Colonic mucosa (tissue), 4 donors: ENCODE data around the gene PHF21B. TPM values are rescaled to one million over a fixed set of nuclear protein-coding genes. Genes with fewer than 3 reads are reported as not detected.

Source experiments
- DNase-seq: peaks from one replicate; pipeline ENCODE4 v3.0.0-alpha.2; 2020
- H3K27ac ChIP-seq: fragments of 200-600 bp; one replicate; pipeline ENCODE4 v1.8.0; 2021
- H3K27me3 ChIP-seq: fragments of 200-600 bp; one replicate; pipeline ENCODE4 v1.8.0; 2021
- H3K36me3 ChIP-seq: fragments of 200-600 bp; one replicate; pipeline ENCODE4 v1.8.0; 2021
- H3K4me1 ChIP-seq: fragments of 200-600 bp; one replicate; pipeline ENCODE4 v1.8.0; 2021; ENCODE audit warnings: mild to moderate bottlenecking
- H3K4me3 ChIP-seq: fragments of 200-600 bp; one replicate; pipeline ENCODE4 v1.8.0; 2021
- H3K9ac ChIP-seq, 2 donors: one replicate each; pipeline ENCODE4 v1.7.0; 2013; ENCODE audit warnings: control low read depth in 2 of 2, low read depth in 2 of 2, low read length in 2 of 2
- H3K9me3 ChIP-seq: fragments of 200-600 bp; one replicate; pipeline ENCODE4 v1.8.0; 2021
- CTCF ChIP-seq: fragments of 200-600 bp; IDR thresholded peaks from one replicate; pipeline ENCODE4 v1.8.0; 2022; ENCODE audit warnings: antibody characterized with exemption, mild to moderate bottlenecking
- intact Hi-C: fragments of 100-400 bp; cut with DNase I; formaldehyde crosslinking; loops from one replicate; pipeline ENCODE4 v1.14.1; 2022
- total RNA-seq, 2 donors: library from RNA; stranded (reverse); fragmentation: NEBNext Ultra II Directional in 1 of 2; extraction: Animal tissue kit (Norgen Biotek cat#: 25700) in 1 of 2; gene quantifications; one replicate each; pipeline ENCODE4 v1.2.1, GENCODE V29; 2021
- donor health status: healthy.
- donor health status: DM: no; HTN: no; CAD: no.
- donor health status: DM: no; HTN: no; CAD: no.

Gene PHF21B
- total RNA-seq, 2 donors from 2014 or later: not detected

- H3K27ac ChIP-seq: no peak overlapping the region
- H3K4me1 ChIP-seq: no peaks in the 10 kb centered on the region
- DNase-seq: no peak
- H3K27me3 ChIP-seq: no peaks in the 10 kb centered on the region
- no peak overlapping the region for H3K9ac ChIP-seq
- no peak for TF ChIP-seq CTCF
- no peak overlapping the region for H3K4me3 ChIP-seq
- H3K9me3 ChIP-seq: no peaks in the 10 kb centered on the region
- H3K36me3 ChIP-seq: no peaks in the 10 kb centered on the region
- intact Hi-C loops: no loop called here
These were observed 69.7 kb downstream of the PHF21B start for GRCh38 chr22:44940130-44940529.

- no peak for TF ChIP-seq CTCF
These were observed 70.4 kb downstream of the PHF21B start for GRCh38 chr22:44939451-44939850.

GRCh38 chr22:44938886-44939285 is 70.9 kb downstream of the PHF21B start:
- H3K27me3 ChIP-seq: no peaks in the 10 kb centered on the region
- H3K4me3 ChIP-seq: no peak overlapping the region
- no peaks in the 10 kb centered on the region for H3K9me3 ChIP-seq
- H3K4me1 ChIP-seq: no peaks in the 10 kb centered on the region
- TF ChIP-seq CTCF: no peak
- no peak overlapping the region for H3K9ac ChIP-seq
- H3K36me3 ChIP-seq: no peaks in the 10 kb centered on the region
- intact Hi-C loops: no loop called here
- DNase-seq: no peak
- no peak overlapping the region for H3K27ac ChIP-seq

More at GRCh38 chr22:44939451-44939850, 70.4 kb downstream of the PHF21B start:
- no peak overlapping the region for H3K9ac ChIP-seq
- no peak overlapping the region for H3K4me3 ChIP-seq
- intact Hi-C loops: no loop called here
- no peak overlapping the region for H3K27ac ChIP-seq
- H3K36me3 ChIP-seq: no peaks in the 10 kb centered on the region
- H3K27me3 ChIP-seq: no peaks in the 10 kb centered on the region
- DNase-seq: no peak
- no peaks in the 10 kb centered on the region for H3K4me1 ChIP-seq
- no peaks in the 10 kb centered on the region for H3K9me3 ChIP-seq

- Histone ChIP-seq H3K9ac (no peak overlapping the region), H3K9me3 (no peaks in the 10 kb centered on the region), H3K27me3 (no peaks in the 10 kb centered on the region), H3K4me1 (no peaks in the 10 kb centered on the region), H3K36me3 (no peaks in the 10 kb centered on the region), H3K27ac (no peak overlapping the region), H3K4me3 (no peak overlapping the region)
- no peak for DNase-seq
- intact Hi-C loops: no loop called here
- no peak for TF ChIP-seq CTCF
These were observed 72.6 kb downstream of the PHF21B start for GRCh38 chr22:44937216-44937615.

- Histone ChIP-seq H3K4me1 (no peaks in the 10 kb centered on the region), H3K27ac (no peak overlapping the region), H3K27me3 (no peaks in the 10 kb centered on the region), H3K36me3 (no peaks in the 10 kb centered on the region), H3K9ac (no peak overlapping the region), H3K9me3 (no peaks in the 10 kb centered on the region), H3K4me3 (no peak overlapping the region)
- intact Hi-C loops: no loop called here
- DNase-seq: no peak
- TF ChIP-seq CTCF: no peak
These were observed 73.6 kb downstream of the PHF21B start for GRCh38 chr22:44936201-44936600.

- Histone ChIP-seq H3K27ac (no peak overlapping the region), H3K4me3 (no peak overlapping the region), H3K36me3 (no peaks in the 10 kb centered on the region), H3K9ac (no peak overlapping the region), H3K9me3 (no peaks in the 10 kb centered on the region), H3K27me3 (no peaks in the 10 kb centered on the region), H3K4me1 (no peaks in the 10 kb centered on the region)
- intact Hi-C loops: no loop called here
- TF ChIP-seq CTCF: no peak
- DNase-seq: no peak
These were observed 74.1 kb downstream of the PHF21B start for GRCh38 chr22:44935724-44936123.
